Heart left ventricle (tissue), 13 donors: Measurements from ENCODE around the gene SCAMP1.

ENCODE experiments used
- POLR2A ChIP-seq, 2 donors: fragments of 450-650 bp; IDR thresholded peaks; one replicate each; pipeline ENCODE4 v1.6.1; 2017; ENCODE audit warnings: antibody characterized with exemption in 2 of 2, mild to moderate bottlenecking in 2 of 2, moderate library complexity in 2 of 2
- TF ChIP-seq, protein P1 (sequence below), 12 donors: fragments of 200-600 bp; sonication (generic) in 4 of 12; IDR thresholded peaks; one replicate each; pipeline versions ENCODE4 v1.5.0 to v1.8.0; 2018 to 2022; ENCODE audit warnings: antibody characterized with exemption in 12 of 12, mild to moderate bottlenecking in 5 of 12
- donor health status: ischemic (EF 13 %, LVEDD 7.1; RV severe dilation, severe dysfunction).
- donor health status: DM: no; HTN: yes; CAD: no.
- donor health status: DM: no; HTN: no; CAD: no.
- donor health status: ischemic (EF 25% LVEDD 6.9; RV normal size, moderate dysfunction).
- donor health status: ischemic (EF 25% LVEDD 5.7; RV mildly dilated, moderate dysfunction).
- donor health status: ischemic (EF 35%, LVEDD 5.7; RV mildly dilated, moderate dysfunction).
- donor health status: nonischemic (EF 11% LVEDD 7.7; RV severe dilation, severe dysfunction).
- donor health status: DM: yes; HTN: yes; CAD: no.
- donor health status: PGD.
- donor health status: ischemic (EF 29% LVEDD 5.4; RV normal size, mild dysfunction).
- donor health status: nonischemic (EF 23%, LVEDD 6.1; RV moderate dilation, normal function).

DNA sequence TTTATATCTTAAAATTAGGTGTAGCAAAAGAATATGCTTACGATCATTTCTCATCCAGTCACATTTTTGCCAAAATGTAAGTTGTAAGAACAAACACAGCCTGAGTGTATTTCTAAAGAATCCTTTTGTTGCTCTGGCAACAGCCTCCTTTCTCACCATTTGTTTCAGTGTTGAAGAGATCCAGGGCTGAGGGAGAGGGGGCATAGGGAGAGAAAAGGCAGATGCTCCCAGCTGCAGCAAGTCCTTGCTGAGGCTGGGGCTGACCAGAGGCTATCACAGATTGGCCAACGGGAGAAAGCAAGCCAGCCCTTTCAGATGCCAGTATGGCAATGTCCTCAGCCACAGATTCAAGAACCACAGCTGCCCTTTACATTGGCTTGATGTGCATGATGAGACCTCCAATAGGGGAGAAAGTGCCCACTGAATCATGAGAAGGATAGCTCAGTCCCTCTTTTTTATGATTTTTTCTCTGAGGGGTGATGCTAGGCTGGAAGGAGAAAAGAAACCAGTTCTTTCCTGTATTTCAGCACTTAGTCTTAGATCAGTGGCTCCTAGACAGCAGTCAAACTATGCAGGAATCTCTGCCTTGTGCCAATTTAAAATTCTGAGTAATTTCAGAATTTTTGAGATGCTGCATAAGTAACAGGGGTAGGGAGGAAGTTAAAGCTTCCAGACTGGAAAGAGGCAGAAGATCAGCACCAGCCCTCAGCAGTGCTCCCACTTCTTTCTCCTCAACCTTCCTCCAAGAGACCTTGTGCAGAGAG lies 146.0 kb downstream of the SCAMP1 start:
- TF ChIP-seq POLR2A (IDR thresholded peaks at IDR 0.05), result no peak
- TF ChIP-seq, protein P1, sequence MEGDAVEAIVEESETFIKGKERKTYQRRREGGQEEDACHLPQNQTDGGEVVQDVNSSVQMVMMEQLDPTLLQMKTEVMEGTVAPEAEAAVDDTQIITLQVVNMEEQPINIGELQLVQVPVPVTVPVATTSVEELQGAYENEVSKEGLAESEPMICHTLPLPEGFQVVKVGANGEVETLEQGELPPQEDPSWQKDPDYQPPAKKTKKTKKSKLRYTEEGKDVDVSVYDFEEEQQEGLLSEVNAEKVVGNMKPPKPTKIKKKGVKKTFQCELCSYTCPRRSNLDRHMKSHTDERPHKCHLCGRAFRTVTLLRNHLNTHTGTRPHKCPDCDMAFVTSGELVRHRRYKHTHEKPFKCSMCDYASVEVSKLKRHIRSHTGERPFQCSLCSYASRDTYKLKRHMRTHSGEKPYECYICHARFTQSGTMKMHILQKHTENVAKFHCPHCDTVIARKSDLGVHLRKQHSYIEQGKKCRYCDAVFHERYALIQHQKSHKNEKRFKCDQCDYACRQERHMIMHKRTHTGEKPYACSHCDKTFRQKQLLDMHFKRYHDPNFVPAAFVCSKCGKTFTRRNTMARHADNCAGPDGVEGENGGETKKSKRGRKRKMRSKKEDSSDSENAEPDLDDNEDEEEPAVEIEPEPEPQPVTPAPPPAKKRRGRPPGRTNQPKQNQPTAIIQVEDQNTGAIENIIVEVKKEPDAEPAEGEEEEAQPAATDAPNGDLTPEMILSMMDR (IDR thresholded peaks at IDR 0.05), result no peak
